K562 (cell line): Measurements from ENCODE around the gene SHLD2. TPM values are rescaled to one million over a fixed set of nuclear protein-coding genes. Genes with fewer than 3 reads are reported as not detected.

Experiments
- E2F1 ChIP-seq: sonication (generic); formaldehyde crosslinking; IDR thresholded peaks from 2 replicates; pipeline ENCODE4 v1.8.1; 2023; ENCODE audit warnings: mild to moderate bottlenecking, missing genetic modification reagents, moderate library complexity
- FIP1L1 ChIP-seq: fragments of 200-400 bp; formaldehyde crosslinking; IDR thresholded peaks from 2 replicates; pipeline ENCODE4 v1.6.1; 2018; ENCODE audit warnings: mild to moderate bottlenecking, low read depth, low read length; ENCODE audit not compliant: poor library complexity, severe bottlenecking
- HDAC1 ChIP-seq, 2 experiments: fragments of 450-650 bp; IDR thresholded peaks; 2 replicates each; pipeline ENCODE4 v1.6.1; 2016 to 2017; ENCODE audit warnings: inconsistent platforms in 1 of 2, mild to moderate bottlenecking in 1 of 2, moderate library complexity in 1 of 2
- PTRF ChIP-seq: fragments of 450-650 bp; IDR thresholded peaks from 2 replicates; pipeline ENCODE4 v1.6.1; 2016; ENCODE audit warnings: mild to moderate bottlenecking, missing genetic modification characterization, missing compliant biosample characterization
- XRCC4 ChIP-seq: IDR thresholded peaks from one replicate; pipeline ENCODE4 v1.6.1; 2011; ENCODE audit not compliant: insufficient read depth, insufficient read length; ENCODE audit errors: extremely low read depth
- ZNF12 ChIP-seq: sonication (generic); formaldehyde crosslinking; IDR thresholded peaks from 2 replicates; pipeline ENCODE4 v1.4.0; 2020; ENCODE audit warnings: mild to moderate bottlenecking, missing genetic modification reagents
- ZNF146 ChIP-seq: IDR thresholded peaks from one replicate; pipeline ENCODE4 v1.6.1; 2018; ENCODE audit warnings: missing compliant biosample characterization; ENCODE audit not compliant: unreplicated experiment
- ZNF282 ChIP-seq: sonication (generic); formaldehyde crosslinking; IDR thresholded peaks from 2 replicates; pipeline ENCODE4 v1.8.1; 2023; ENCODE audit warnings: missing genetic modification reagents
- ZNF592 ChIP-seq: fragments of 450-650 bp; IDR thresholded peaks from 2 replicates; pipeline ENCODE4 v1.6.1; 2017; ENCODE audit warnings: antibody characterized with exemption, mild to moderate bottlenecking
- ZNF644 ChIP-seq: fragments of 200-800 bp; sonication (Bioruptor generic); IDR thresholded peaks from 2 replicates; pipeline ENCODE4 v1.6.1; 2016; ENCODE audit warnings: low read depth, missing genetic modification characterization, missing compliant biosample characterization
- polyA plus RNA-seq, 8 experiments: library from polyadenylated mRNA; depleted of rRNA in 4 of 8; stranded (reverse) in 5 of 8; unstranded in 3 of 8; fragments of >200 nt; fragmentation: Nextera tagmentation in 2 of 8; fragmentation: Illumina TruSeq in 1 of 8; extraction: Ambion mirVana in 2 of 8; extraction: Trizol in 1 of 8; gene quantifications; 2 replicates each; pipeline versions ENCODE4 v1.2.1 to v1.2.3, GENCODE V29; 2011 to 2014; ENCODE audit warnings: inconsistent platforms in 1 of 8, missing spikeins in 1 of 8
- total RNA-seq, 7 experiments: library from RNA; depleted of rRNA in 6 of 7; stranded (reverse); fragments of >200 nt in 6 of 7; fragmentation: Illumina TruSeq in 2 of 7; extraction: Trizol in 2 of 7; gene quantifications; 2 replicates each; pipeline versions ENCODE4 v1.2.1 to v1.2.3, GENCODE V29; 2011 to 2021; ENCODE audit warnings: low replicate concordance in 1 of 7
- TF ChIP-seq, protein P1 (sequence below), 2 experiments: fragments of 450-650 bp in 1 of 2; IDR thresholded peaks; 2 replicates each; pipeline ENCODE4 v1.6.1; 2011 to 2017; ENCODE audit warnings: low read depth in 2 of 2, antibody characterized with exemption in 1 of 2, borderline replicate concordance in 1 of 2, low read length in 1 of 2, mild to moderate bottlenecking in 1 of 2, mixed read lengths in 1 of 2; ENCODE audit not compliant: control insufficient read depth in 1 of 2
- TF ChIP-seq, protein P2 (sequence below): sonication (generic); formaldehyde crosslinking; IDR thresholded peaks from 2 replicates; pipeline ENCODE4 v1.8.0; 2022; ENCODE audit warnings: missing genetic modification reagents, mild to moderate bottlenecking, borderline replicate concordance

The SHLD2 gene
- total and polyA plus RNA-seq, 9 of the 15 experiments (the other 6 are each of a cell fraction or from before 2014, with no cell fraction given), result 21.6 to 51.2 (median 39.4) TPM

- no peak for TF ChIP-seq ZNF592
- TF ChIP-seq, protein P1, sequence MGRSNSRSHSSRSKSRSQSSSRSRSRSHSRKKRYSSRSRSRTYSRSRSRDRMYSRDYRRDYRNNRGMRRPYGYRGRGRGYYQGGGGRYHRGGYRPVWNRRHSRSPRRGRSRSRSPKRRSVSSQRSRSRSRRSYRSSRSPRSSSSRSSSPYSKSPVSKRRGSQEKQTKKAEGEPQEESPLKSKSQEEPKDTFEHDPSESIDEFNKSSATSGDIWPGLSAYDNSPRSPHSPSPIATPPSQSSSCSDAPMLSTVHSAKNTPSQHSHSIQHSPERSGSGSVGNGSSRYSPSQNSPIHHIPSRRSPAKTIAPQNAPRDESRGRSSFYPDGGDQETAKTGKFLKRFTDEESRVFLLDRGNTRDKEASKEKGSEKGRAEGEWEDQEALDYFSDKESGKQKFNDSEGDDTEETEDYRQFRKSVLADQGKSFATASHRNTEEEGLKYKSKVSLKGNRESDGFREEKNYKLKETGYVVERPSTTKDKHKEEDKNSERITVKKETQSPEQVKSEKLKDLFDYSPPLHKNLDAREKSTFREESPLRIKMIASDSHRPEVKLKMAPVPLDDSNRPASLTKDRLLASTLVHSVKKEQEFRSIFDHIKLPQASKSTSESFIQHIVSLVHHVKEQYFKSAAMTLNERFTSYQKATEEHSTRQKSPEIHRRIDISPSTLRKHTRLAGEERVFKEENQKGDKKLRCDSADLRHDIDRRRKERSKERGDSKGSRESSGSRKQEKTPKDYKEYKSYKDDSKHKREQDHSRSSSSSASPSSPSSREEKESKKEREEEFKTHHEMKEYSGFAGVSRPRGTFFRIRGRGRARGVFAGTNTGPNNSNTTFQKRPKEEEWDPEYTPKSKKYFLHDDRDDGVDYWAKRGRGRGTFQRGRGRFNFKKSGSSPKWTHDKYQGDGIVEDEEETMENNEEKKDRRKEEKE (IDR thresholded peaks at IDR 0.05; ENCODE audit: borderline replicate concordance in 1 of 2, control insufficient read depth in 1 of 2, low read depth in 2 of 2, low read length in 1 of 2), result no peak
- no peak for TF ChIP-seq ZNF146 (CRISPR knock-in tag)
- TF ChIP-seq FIP1L1, result peak; percentile 6
- TF ChIP-seq, protein P2, sequence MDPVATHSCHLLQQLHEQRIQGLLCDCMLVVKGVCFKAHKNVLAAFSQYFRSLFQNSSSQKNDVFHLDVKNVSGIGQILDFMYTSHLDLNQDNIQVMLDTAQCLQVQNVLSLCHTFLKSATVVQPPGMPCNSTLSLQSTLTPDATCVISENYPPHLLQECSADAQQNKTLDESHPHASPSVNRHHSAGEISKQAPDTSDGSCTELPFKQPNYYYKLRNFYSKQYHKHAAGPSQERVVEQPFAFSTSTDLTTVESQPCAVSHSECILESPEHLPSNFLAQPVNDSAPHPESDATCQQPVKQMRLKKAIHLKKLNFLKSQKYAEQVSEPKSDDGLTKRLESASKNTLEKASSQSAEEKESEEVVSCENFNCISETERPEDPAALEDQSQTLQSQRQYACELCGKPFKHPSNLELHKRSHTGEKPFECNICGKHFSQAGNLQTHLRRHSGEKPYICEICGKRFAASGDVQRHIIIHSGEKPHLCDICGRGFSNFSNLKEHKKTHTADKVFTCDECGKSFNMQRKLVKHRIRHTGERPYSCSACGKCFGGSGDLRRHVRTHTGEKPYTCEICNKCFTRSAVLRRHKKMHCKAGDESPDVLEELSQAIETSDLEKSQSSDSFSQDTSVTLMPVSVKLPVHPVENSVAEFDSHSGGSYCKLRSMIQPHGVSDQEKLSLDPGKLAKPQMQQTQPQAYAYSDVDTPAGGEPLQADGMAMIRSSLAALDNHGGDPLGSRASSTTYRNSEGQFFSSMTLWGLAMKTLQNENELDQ (CRISPR knock-in tag), result no peak
- no peak for TF ChIP-seq XRCC4
- TF ChIP-seq E2F1, result no peak
- no peak for TF ChIP-seq ZNF12 (CRISPR knock-in tag)
- peak; percentile 77; the same call in 1 of the 2 replicates for TF ChIP-seq ZNF644 (tag)
- TF ChIP-seq ZNF282 (CRISPR knock-in tag), result 0 out of 2 replicates have a peak, but pooled peaks have one; percentile 44
- no peak for TF ChIP-seq PTRF (tag)
- TF ChIP-seq HDAC1 (IDR thresholded peaks at IDR 0.05), result no peak
Observed at GRCh38 chr10:87094373-87095235, at the start of gene SHLD2, which contains the start of gene GLUD1 (continued).
